H1 (cell line): ENCODE data around the gene HIPK2. TPM values are rescaled to one million over a fixed set of nuclear protein-coding genes. Genes with fewer than 3 reads are reported as not detected.

Experiments
- CTCF ChIA-PET: fragments of 300-600 bp; sonication (Branson Sonifier 250); formaldehyde crosslinking; loops from one replicate; lab custom pipeline; 2021; ENCODE audit not compliant: partially characterized antibody; lab: Charles Lee
- POLR2A ChIA-PET: fragments of 300-600 bp; sonication (Branson Sonifier 250); formaldehyde crosslinking; loops from one replicate; lab custom pipeline; 2021; ENCODE audit warnings: inconsistent platforms; ENCODE audit not compliant: partially characterized antibody; lab: Charles Lee
- DNase-seq, 2 experiments: peaks; one replicate each; pipeline versions ENCODE4 v3.0.0 to v3.0.0-alpha.2; 2010 to 2022; ENCODE audit warnings: low spot score in 2 of 2, low read depth in 1 of 2, mixed read lengths in 1 of 2
- FAIRE-seq: peaks from 2 replicates; lab custom pipeline; 2011; peaks lifted over from hg19 to GRCh38; lab: Jason Lieb, UNC
- H2AFZ ChIP-seq: 2 replicates; pipeline ENCODE4 v1.8.1; 2012; ENCODE audit warnings: low read length, inconsistent platforms
- H2AK5ac ChIP-seq: 2 replicates; pipeline ENCODE4 v1.6.1; 2013; ENCODE audit warnings: low read depth, low read length
- H2BK120ac ChIP-seq: replicated peaks from 2 replicates; pipeline ENCODE3; 2013; ENCODE audit warnings: low read depth, low read length, inconsistent platforms
- H2BK12ac ChIP-seq: 2 replicates; pipeline ENCODE4 v1.6.1; 2013; ENCODE audit warnings: low read depth, low read length
- H2BK15ac ChIP-seq: 2 replicates; pipeline ENCODE4 v1.6.1; 2013; ENCODE audit warnings: low read length
- H2BK20ac ChIP-seq: 2 replicates; pipeline ENCODE4 v1.6.1; 2013; ENCODE audit warnings: low read length
- H2BK5ac ChIP-seq: 2 replicates; pipeline ENCODE4 v1.6.1; 2013; ENCODE audit warnings: low read depth, low read length
- H3K14ac ChIP-seq: 2 replicates; pipeline ENCODE4 v1.6.1; 2013; ENCODE audit warnings: inconsistent platforms; ENCODE audit not compliant: insufficient read length
- H3K18ac ChIP-seq: 2 replicates; pipeline ENCODE4 v1.6.1; 2013; ENCODE audit warnings: low read length; ENCODE audit errors: extremely low read depth
- H3K23ac ChIP-seq: 2 replicates; pipeline ENCODE4 v1.6.1; 2013; ENCODE audit warnings: inconsistent platforms; ENCODE audit not compliant: insufficient read length
- H3K23me2 ChIP-seq: 2 replicates; pipeline ENCODE4 v1.6.1; 2013; ENCODE audit warnings: low read depth, low read length
- H3K27ac ChIP-seq: 2 replicates; pipeline ENCODE4 v1.6.1; 2011; ENCODE audit warnings: low read depth, low read length, inconsistent platforms
- H3K27me3 ChIP-seq, 4 experiments: replicated peaks in 1 of 4; 1 replicate in 1 of 4; 2 replicates in 3 of 4; pipeline versions ENCODE4 v1.6.1 to v1.8.1; 2011 to 2013; ENCODE audit warnings: low read length in 3 of 4, mild to moderate bottlenecking in 3 of 4, inconsistent platforms in 2 of 4, mixed read lengths in 2 of 4, moderate library complexity in 1 of 4; ENCODE audit not compliant: control insufficient read depth in 3 of 4, insufficient read depth in 3 of 4; ENCODE audit errors: extremely low read depth in 1 of 4
- H3K36me3 ChIP-seq, 4 experiments: 2 replicates each; pipeline versions ENCODE4 v1.6.1 to v1.8.1; 2011 to 2013; ENCODE audit warnings: mild to moderate bottlenecking in 4 of 4, low read length in 3 of 4, moderate library complexity in 2 of 4, control low read depth in 1 of 4, inconsistent platforms in 1 of 4; ENCODE audit not compliant: insufficient read depth in 4 of 4, control insufficient read depth in 2 of 4
- H3K4ac ChIP-seq: replicated peaks from 2 replicates; pipeline ENCODE3; 2013; ENCODE audit warnings: low read length, low read depth, mixed read lengths, inconsistent platforms; ENCODE audit not compliant: insufficient read length
- H3K4me1 ChIP-seq, 4 experiments: replicated peaks in 1 of 4; 1 replicate in 1 of 4; 2 replicates in 3 of 4; pipeline versions ENCODE4 v1.6.1 to v1.8.1; 2011 to 2013; ENCODE audit warnings: low read length in 3 of 4, inconsistent platforms in 2 of 4, mixed read lengths in 1 of 4; ENCODE audit not compliant: insufficient read depth in 4 of 4, control insufficient read depth in 3 of 4
- H3K4me2 ChIP-seq, 2 experiments: 2 replicates each; pipeline versions ENCODE4 v1.6.1 to v1.8.1; 2011 to 2013; ENCODE audit warnings: low read depth in 2 of 2, low read length in 2 of 2, control low read depth in 1 of 2, inconsistent platforms in 1 of 2, mild to moderate bottlenecking in 1 of 2; ENCODE audit not compliant: insufficient read depth in 1 of 2
- H3K4me3 ChIP-seq, 4 experiments: fragments of 200-600, 300-600 bp in 1 of 4; sonication (generic), shearing (Covaris generic), sonication (Bioruptor Twin) in 1 of 4; 2 replicates each; pipeline versions ENCODE4 v1.5.1 to v1.8.1; 2011 to 2016; ENCODE audit warnings: low read length in 4 of 4, low read depth in 3 of 4, control low read depth in 2 of 4, inconsistent platforms in 2 of 4, mild to moderate bottlenecking in 2 of 4, mixed read lengths in 1 of 4, moderate library complexity in 1 of 4; ENCODE audit not compliant: insufficient read depth in 2 of 4; ENCODE audit errors: extremely low read depth in 1 of 4
- H3K56ac ChIP-seq: replicated peaks from 2 replicates; pipeline ENCODE3; 2013; ENCODE audit warnings: low read depth, mild to moderate bottlenecking, mixed read lengths, low read length, inconsistent platforms; ENCODE audit not compliant: insufficient read length
- H3K79me1 ChIP-seq: 2 replicates; pipeline ENCODE4 v1.6.1; 2013; ENCODE audit warnings: low read depth, low read length, control low read depth
- H3K79me2 ChIP-seq, 2 experiments: 2 replicates each; pipeline versions ENCODE4 v1.6.1 to v1.8.1; 2012 to 2013; ENCODE audit warnings: low read length in 2 of 2, mild to moderate bottlenecking in 2 of 2, inconsistent platforms in 1 of 2; ENCODE audit not compliant: insufficient read depth in 2 of 2, control insufficient read depth in 1 of 2
- H3K9ac ChIP-seq, 4 experiments: replicated peaks in 1 of 4; 1 replicate in 1 of 4; 2 replicates in 3 of 4; pipeline versions ENCODE4 v1.6.1 to v1.8.1; 2011 to 2013; ENCODE audit warnings: low read depth in 3 of 4, low read length in 3 of 4, control low read depth in 2 of 4, mild to moderate bottlenecking in 2 of 4, moderate library complexity in 2 of 4, inconsistent platforms in 1 of 4; ENCODE audit errors: extremely low read depth in 1 of 4
- H3K9me3 ChIP-seq, 2 experiments: 2 replicates each; pipeline versions ENCODE4 v1.6.1 to v1.8.1; 2012 to 2013; ENCODE audit warnings: mild to moderate bottlenecking in 2 of 2, moderate library complexity in 2 of 2, control low read depth in 1 of 2, inconsistent platforms in 1 of 2, low read depth in 1 of 2, low read length in 1 of 2, mixed read lengths in 1 of 2; ENCODE audit not compliant: insufficient read depth in 2 of 2
- H4K20me1 ChIP-seq, 2 experiments: replicated peaks in 1 of 2; 2 replicates each; pipeline versions ENCODE3 to v1.8.1; 2011 to 2013; ENCODE audit warnings: inconsistent platforms in 2 of 2, low read length in 2 of 2, mild to moderate bottlenecking in 1 of 2; ENCODE audit not compliant: insufficient read depth in 2 of 2, control insufficient read depth in 1 of 2
- H4K5ac ChIP-seq: 2 replicates; pipeline ENCODE4 v1.6.1; 2013; ENCODE audit warnings: low read length, low read depth, mixed read lengths, inconsistent platforms; ENCODE audit not compliant: insufficient read length
- H4K8ac ChIP-seq: 2 replicates; pipeline ENCODE4 v1.8.0; 2013; ENCODE audit warnings: mild to moderate bottlenecking, moderate library complexity, low read length, inconsistent platforms; ENCODE audit not compliant: insufficient read depth; ENCODE audit errors: extremely low read depth
- H4K91ac ChIP-seq: replicated peaks from 2 replicates; pipeline ENCODE3; 2013; ENCODE audit warnings: low read length, mixed read lengths, inconsistent platforms; ENCODE audit not compliant: insufficient read length
- CHD1 ChIP-seq: IDR thresholded peaks from 2 replicates; pipeline ENCODE4 v1.6.1; 2012; ENCODE audit warnings: low read depth, low read length, improper control_type of control experiment
- CTBP2 ChIP-seq: IDR thresholded peaks from 2 replicates; pipeline ENCODE4 v1.7.0; 2011; ENCODE audit warnings: borderline replicate concordance, mild to moderate bottlenecking, moderate library complexity, mixed read lengths, low read length; ENCODE audit not compliant: insufficient read depth, insufficient read length
- EZH2 ChIP-seq: fragments of 200-600 bp; sonication (generic); IDR thresholded peaks from 2 replicates; pipeline ENCODE4 v1.7.1; 2012; ENCODE audit warnings: low read depth, mild to moderate bottlenecking, moderate library complexity, low read length, inconsistent platforms; ENCODE audit not compliant: severe bottlenecking
- GABPA ChIP-seq: IDR thresholded peaks from 2 replicates; pipeline ENCODE4 v1.6.1; 2011; ENCODE audit warnings: mild to moderate bottlenecking, low read length, moderate library complexity, borderline replicate concordance; ENCODE audit not compliant: insufficient read depth
- HDAC2 ChIP-seq, 2 experiments: fragments of 300-600 bp in 1 of 2; sonication (generic) in 1 of 2; IDR thresholded peaks; 2 replicates each; pipeline ENCODE4 v1.6.1; 2011 to 2012; ENCODE audit warnings: low read depth in 2 of 2, low read length in 2 of 2, mild to moderate bottlenecking in 2 of 2, moderate library complexity in 2 of 2, borderline replicate concordance in 1 of 2, inconsistent platforms in 1 of 2
- KDM4A ChIP-seq: IDR thresholded peaks from one replicate; pipeline ENCODE4 v1.7.1; 2012; ENCODE audit warnings: low read depth, mild to moderate bottlenecking, moderate library complexity, low read length, inconsistent platforms; ENCODE audit not compliant: severe bottlenecking
- POLR2AphosphoS5 ChIP-seq: IDR thresholded peaks from 2 replicates; pipeline ENCODE4 v1.6.1; 2011; ENCODE audit warnings: low read depth, low read length
- RBBP5 ChIP-seq: IDR thresholded peaks from 2 replicates; pipeline ENCODE4 v1.7.1; 2012; ENCODE audit warnings: low read depth, mild to moderate bottlenecking, inconsistent platforms, low read length, moderate library complexity, borderline replicate concordance
- SP4 ChIP-seq: IDR thresholded peaks from 2 replicates; pipeline ENCODE4 v1.6.1; 2012; ENCODE audit warnings: low read length, inconsistent platforms
- TAF7 ChIP-seq: optimal IDR thresholded peaks from 2 replicates; pipeline ENCODE3; 2011; ENCODE audit warnings: low read depth, mild to moderate bottlenecking, inconsistent platforms, low read length, moderate library complexity, borderline replicate concordance
- TCF12 ChIP-seq: IDR thresholded peaks from 2 replicates; pipeline ENCODE4 v1.6.1; 2011; ENCODE audit warnings: low read depth, mild to moderate bottlenecking, low read length
- YY1 ChIP-seq: IDR thresholded peaks from 2 replicates; pipeline ENCODE4 v1.6.1; 2011; ENCODE audit warnings: low read depth, mild to moderate bottlenecking, low read length
- ZNF274 ChIP-seq: IDR thresholded peaks from 2 replicates; pipeline ENCODE4 v1.7.0; 2012; ENCODE audit warnings: low read length, borderline replicate concordance; ENCODE audit errors: extremely low read depth
- WGBS, 2 experiments: shearing (Covaris generic) in 1 of 2; methylation state at CpG; one replicate each; pipeline versions ENCODE4 v1.1.6 to v1.1.7; 2013 to 2015; ENCODE audit warnings: low lambda C conversion rate in 2 of 2, mixed read lengths in 2 of 2, inconsistent platforms in 1 of 2, low coverage in 1 of 2, missing lambda C conversion rate in 1 of 2; ENCODE audit not compliant: insufficient replicate concordance in 2 of 2, insufficient coverage in 1 of 2, insufficient read length in 1 of 2; ENCODE audit errors: extremely low coverage in 1 of 2, missing lambda C conversion rate in 1 of 2; 5-methylcytosine and 5-hydroxymethylcytosine counted together
- polyA plus RNA-seq, 7 experiments: library from polyadenylated mRNA; depleted of rRNA in 3 of 7; stranded (reverse) in 5 of 7; unstranded in 2 of 7; fragments of >200 nt in 5 of 7; fragments of 200-250 nt in 2 of 7; gene quantifications; 1 replicate in 5 of 7; 2 replicates in 1 of 7; 4 replicates in 1 of 7; pipeline versions ENCODE4 v1.2.1 to v1.2.3, GENCODE V29; 2011 to 2013; ENCODE audit warnings: missing spikeins in 2 of 7, mixed read lengths in 2 of 7
- total RNA-seq: library from RNA; stranded (reverse); fragmentation: NEBNext Ultra II Directional; extraction: Animal tissue kit (Norgen Biotek cat#: 25700); gene quantifications from 2 replicates; pipeline ENCODE4 v1.2.1, GENCODE V29; 2021

HIPK2 gene
- total and polyA plus RNA-seq, 2 of the 8 experiments (the other 6 are each of a cell fraction or from before 2014, with no cell fraction given), result 8.3 to 24.3 TPM

GRCh38 chr7:139813151-139813550, 35.4 kb upstream of the HIPK2 start:
- no peak for FAIRE-seq
- H2AK5ac ChIP-seq, result no peak overlapping the region
- CTCF ChIA-PET, result no interaction called here

More at GRCh38 chr7:139813151-139813550, 35.4 kb upstream of the HIPK2 start:
- Histone ChIP-seq H3K14ac (no peak overlapping the region), H3K9ac (no peak overlapping the region), H2BK15ac (no peak overlapping the region), H2AFZ (no peak overlapping the region), H4K8ac (no peak overlapping the region), H3K18ac (no peak overlapping the region), H2BK12ac (no peak overlapping the region), H2BK120ac (no peak overlapping the region), H3K79me1 (no peaks in the 10 kb centered on the region), H3K4me2 (no peak overlapping the region), H4K20me1 (no peaks in the 10 kb centered on the region), H3K56ac (no peak overlapping the region), H4K91ac (no peak overlapping the region), H3K27ac (no peak overlapping the region), H3K4ac (no peak overlapping the region), H2BK20ac (no peak overlapping the region; the same call in 1 of the 2 replicates), H3K4me3 (no peak overlapping the region), H2BK5ac (no peak overlapping the region), H3K79me2 (no peaks in the 10 kb centered on the region), H3K27me3 (no peaks in the 10 kb centered on the region; a peak in 1 of 7 replicates), H3K36me3 (no peaks in the 10 kb centered on the region), H3K23me2 (no peaks in the 10 kb centered on the region), H3K4me1 (no peaks in the 10 kb centered on the region), H4K5ac (no peak overlapping the region), H3K23ac (no peak overlapping the region)
- POLR2A ChIA-PET, result no interaction called here
- no peak for DNase-seq
- 90% methylated on average over 6 of the region's 6 CpGs; no CpG with 5 or more reads in 1 of the 2 experiments for WGBS, 2 experiments
- no peak for TF ChIP-seq RBBP5
- TF ChIP-seq TAF7, result no peak
- no peak for TF ChIP-seq EZH2
- TF ChIP-seq TCF12, result no peak
- TF ChIP-seq YY1, result no peak
- TF ChIP-seq POLR2AphosphoS5, result no peak
- TF ChIP-seq HDAC2 (IDR thresholded peaks at IDR 0.05; ENCODE audit: borderline replicate concordance in 1 of 2, low read depth in 2 of 2, low read length in 2 of 2), result no peak
- no peak for TF ChIP-seq CTBP2
- TF ChIP-seq KDM4A, result no peak
- TF ChIP-seq ZNF274, result no peak
- TF ChIP-seq CHD1, result no peak
- TF ChIP-seq SP4, result no peak
- TF ChIP-seq GABPA, result no peak
- TF ChIP-seq, all 59 proteins: peak for 0
- no peaks in the 10 kb centered on the region; a peak in 1 of 4 replicates for H3K9me3 ChIP-seq
